Measurements from ENCODE around the gene PPP1R27.

Gene PPP1R27

DNA sequence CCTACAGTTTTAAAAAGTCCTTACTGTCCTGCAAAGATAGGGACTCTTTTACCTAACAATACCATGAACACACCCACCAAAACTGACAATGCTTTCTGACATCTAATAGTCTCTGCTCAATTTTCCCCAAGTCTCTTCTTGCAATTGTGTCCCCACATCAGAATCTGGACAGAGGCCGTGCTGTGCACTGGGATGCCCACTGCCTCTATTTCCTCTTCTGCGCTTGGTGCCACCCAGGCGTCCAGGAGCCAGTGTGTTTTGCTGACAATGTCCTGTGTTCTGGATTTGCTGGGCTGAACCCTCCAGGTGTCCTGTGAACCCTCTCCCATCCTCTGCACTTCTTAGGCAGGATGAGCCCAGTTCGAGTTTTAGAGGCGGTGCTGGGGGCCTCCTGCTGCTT, 42.7 kb upstream of the PPP1R27 start:
- Histone ChIP-seq H4K20me1 (ENCODE audit: insufficient read depth, low read length) (no peaks in the 10 kb centered on the region), H2AFZ (ENCODE audit: low read depth, low read length) (no peak overlapping the region), H3K79me2 (ENCODE audit: low read length) (peaks cover 11% of the 10 kb centered on the region), H3K4me2 (ENCODE audit: low read length) (no peak overlapping the region), H3K9ac (ENCODE audit: low read length) (no peak overlapping the region), H3K4me1 (ENCODE audit: low read length) (peaks cover 12% of the 10 kb centered on the region), H3K9me3 (ENCODE audit: insufficient read depth, low read length) (no peaks in the 10 kb centered on the region), H3K4me3 (ENCODE audit: low read length) (no peak overlapping the region), H3K27ac (ENCODE audit: low read length) (no peak overlapping the region), H3K36me3 (replicated peaks; ENCODE audit: low read depth, low read length) (peaks cover 28% of the 10 kb centered on the region), H3K27me3 (ENCODE audit: low read depth, low read length) (no peaks in the 10 kb centered on the region)
- TF ChIP-seq, protein P1, sequence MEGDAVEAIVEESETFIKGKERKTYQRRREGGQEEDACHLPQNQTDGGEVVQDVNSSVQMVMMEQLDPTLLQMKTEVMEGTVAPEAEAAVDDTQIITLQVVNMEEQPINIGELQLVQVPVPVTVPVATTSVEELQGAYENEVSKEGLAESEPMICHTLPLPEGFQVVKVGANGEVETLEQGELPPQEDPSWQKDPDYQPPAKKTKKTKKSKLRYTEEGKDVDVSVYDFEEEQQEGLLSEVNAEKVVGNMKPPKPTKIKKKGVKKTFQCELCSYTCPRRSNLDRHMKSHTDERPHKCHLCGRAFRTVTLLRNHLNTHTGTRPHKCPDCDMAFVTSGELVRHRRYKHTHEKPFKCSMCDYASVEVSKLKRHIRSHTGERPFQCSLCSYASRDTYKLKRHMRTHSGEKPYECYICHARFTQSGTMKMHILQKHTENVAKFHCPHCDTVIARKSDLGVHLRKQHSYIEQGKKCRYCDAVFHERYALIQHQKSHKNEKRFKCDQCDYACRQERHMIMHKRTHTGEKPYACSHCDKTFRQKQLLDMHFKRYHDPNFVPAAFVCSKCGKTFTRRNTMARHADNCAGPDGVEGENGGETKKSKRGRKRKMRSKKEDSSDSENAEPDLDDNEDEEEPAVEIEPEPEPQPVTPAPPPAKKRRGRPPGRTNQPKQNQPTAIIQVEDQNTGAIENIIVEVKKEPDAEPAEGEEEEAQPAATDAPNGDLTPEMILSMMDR (IDR thresholded peaks at IDR 0.05; ENCODE audit: low read depth, low read length): no peak
- no peak for TF ChIP-seq EZH2phosphoT487 (IDR thresholded peaks at IDR 0.05; ENCODE audit: low read depth)

- H3K27me3 ChIP-seq (ENCODE audit: low read depth, low read length): no peaks in the 10 kb centered on the region
- no peak for TF ChIP-seq EZH2phosphoT487 (IDR thresholded peaks at IDR 0.05; ENCODE audit: low read depth)
- TF ChIP-seq, protein P1 (IDR thresholded peaks at IDR 0.05; ENCODE audit: low read depth, low read length): peak; percentile 17
- H3K4me3 ChIP-seq (ENCODE audit: low read length): peak overlapping the region; percentile 80
- H2AFZ ChIP-seq (ENCODE audit: low read depth, low read length): 0 out of 2 replicates have a peak overlapping the region, but pooled peaks have one; percentile 28
- peaks cover 23% of the 10 kb centered on the region for H4K20me1 ChIP-seq (ENCODE audit: insufficient read depth, low read length)
- H3K9ac ChIP-seq (ENCODE audit: low read length): peak overlapping the region; percentile 96
- peak overlapping the region; percentile 83 for H3K27ac ChIP-seq (ENCODE audit: low read length)
- H3K4me1 ChIP-seq (ENCODE audit: low read length): peaks cover 32% of the 10 kb centered on the region
- H3K36me3 ChIP-seq (replicated peaks; ENCODE audit: low read depth, low read length): peaks cover 26% of the 10 kb centered on the region
- H3K4me2 ChIP-seq (ENCODE audit: low read length): peak overlapping the region; percentile 70
- H3K9me3 ChIP-seq (ENCODE audit: insufficient read depth, low read length): no peaks in the 10 kb centered on the region
- peaks cover 43% of the 10 kb centered on the region for H3K79me2 ChIP-seq (ENCODE audit: low read length)
Measured at GRCh38 chr17:81871387-81872230, 36.8 kb upstream of the PPP1R27 start.

GRCh38 chr17:81870981-81871386, 36.1 kb upstream of the PPP1R27 start, which contains the start of gene ARHGDIA:
ARHGDIA (minus strand) TSS chr17:81871337; CDS start chr17:81869930, 1,407 bp downstream.
- TF ChIP-seq, protein P1 (IDR thresholded peaks at IDR 0.05; ENCODE audit: low read depth, low read length): no peak
- no peak for TF ChIP-seq EZH2phosphoT487 (IDR thresholded peaks at IDR 0.05; ENCODE audit: low read depth)
- Histone ChIP-seq H3K27me3 (ENCODE audit: low read depth, low read length) (no peaks in the 10 kb centered on the region), H2AFZ (ENCODE audit: low read depth, low read length) (0 out of 2 replicates have a peak within 1 kb of the TSS, but pooled peaks have one; percentile 28), H3K79me2 (ENCODE audit: low read length) (peaks cover 43% of the 10 kb centered on the region), H3K9me3 (ENCODE audit: insufficient read depth, low read length) (no peaks in the 10 kb centered on the region), H4K20me1 (ENCODE audit: insufficient read depth, low read length) (peaks cover 25% of the 10 kb centered on the region), H3K4me1 (ENCODE audit: low read length) (peaks cover 35% of the 10 kb centered on the region), H3K36me3 (replicated peaks; ENCODE audit: low read depth, low read length) (peaks cover 26% of the 10 kb centered on the region), H3K4me3 (ENCODE audit: low read length) (peak within 1 kb of the TSS; percentile 80), H3K9ac (ENCODE audit: low read length) (peak within 1 kb of the TSS; percentile 97), H3K27ac (ENCODE audit: low read length) (peak within 1 kb of the TSS; percentile 83), H3K4me2 (ENCODE audit: low read length) (peak within 1 kb of the TSS; percentile 94)
